Endothelial cell of umbilical vein (primary cell): ENCODE results near the gene NRXN3. TPM values are rescaled to one million over a fixed set of nuclear protein-coding genes. Genes with fewer than 3 reads are reported as not detected.

ENCODE experiments used
- BruUV-seq: library from RNA; stranded (reverse); fragments of 400-500 nt; replicated peaks from 2 replicates; lab custom pipeline; 2021; lab: Mats Ljungman, UMichigan
- CTCF ChIA-PET: fragments of 300-600, 350-600 bp; sonication (Branson Sonifier 250); formaldehyde crosslinking; loops from one replicate; lab custom pipeline; 2021; ENCODE audit warnings: antibody characterized with exemption, inconsistent platforms; lab: Charles Lee
- POLR2A ChIA-PET: fragments of 300-600, 350-600 bp; sonication (Branson Sonifier 250); formaldehyde crosslinking; loops from one replicate; lab custom pipeline; 2021; ENCODE audit warnings: antibody characterized with exemption, inconsistent platforms; lab: Charles Lee
- DNase-seq: peaks from one replicate; pipeline ENCODE4 v3.0.0-alpha.2; 2011; ENCODE audit warnings: low read depth, low spot score
- FAIRE-seq: peaks from 2 replicates; lab custom pipeline; 2011; peaks lifted over from hg19 to GRCh38; lab: Jason Lieb, UNC
- H2AFZ ChIP-seq: 2 replicates; pipeline ENCODE4 v1.6.0; 2012; ENCODE audit warnings: low read depth, low read length, control low read depth, inconsistent platforms
- H3K27ac ChIP-seq: 2 replicates; pipeline ENCODE4 v1.5.1; 2011; ENCODE audit warnings: low read depth, mild to moderate bottlenecking, control low read depth, low read length, moderate library complexity; ENCODE audit not compliant: insufficient read depth
- H3K27me3 ChIP-seq, 2 experiments: 2 replicates each; pipeline versions ENCODE4 v1.6.0 to v1.6.1; 2011; ENCODE audit warnings: low read length in 2 of 2, mixed read lengths in 1 of 2; ENCODE audit not compliant: control insufficient read depth in 2 of 2, insufficient read depth in 2 of 2
- H3K36me3 ChIP-seq, 2 experiments: 2 replicates in 1 of 2; 3 replicates in 1 of 2; pipeline ENCODE4 v1.5.1; 2011; ENCODE audit warnings: low read length in 2 of 2, mild to moderate bottlenecking in 1 of 2, moderate library complexity in 1 of 2; ENCODE audit not compliant: control insufficient read depth in 2 of 2, insufficient read depth in 2 of 2; ENCODE audit errors: extremely low read depth in 1 of 2
- H3K4me1 ChIP-seq: 3 replicates; pipeline ENCODE4 v1.5.1; 2011; ENCODE audit warnings: mild to moderate bottlenecking, low read length; ENCODE audit not compliant: control insufficient read depth, insufficient read depth; ENCODE audit errors: extremely low read depth
- H3K4me2 ChIP-seq: 2 replicates; pipeline ENCODE4 v1.6.1; 2011; ENCODE audit warnings: low read length, control low read depth, mixed read lengths; ENCODE audit not compliant: insufficient read depth
- H3K4me3 ChIP-seq, 3 experiments: fragments of 200-600 bp in 1 of 3; sonication (generic), shearing (Covaris generic) in 1 of 3; replicated peaks in 1 of 3; 2 replicates each; pipeline ENCODE4 v1.5.1; 2011 to 2016; ENCODE audit warnings: control low read depth in 3 of 3, low read length in 3 of 3, mild to moderate bottlenecking in 2 of 3, inconsistent platforms in 1 of 3, low read depth in 1 of 3, moderate library complexity in 1 of 3; ENCODE audit not compliant: insufficient read depth in 1 of 3
- H3K79me2 ChIP-seq: 2 replicates; pipeline ENCODE4 v1.6.0; 2012; ENCODE audit warnings: low read length, inconsistent platforms; ENCODE audit not compliant: control insufficient read depth, insufficient read depth
- H3K9ac ChIP-seq: replicated peaks from 2 replicates; pipeline ENCODE3; 2011; ENCODE audit warnings: low read length, control low read depth; ENCODE audit not compliant: insufficient read depth; ENCODE audit errors: extremely low read depth
- H3K9me1 ChIP-seq: replicated peaks from 3 replicates; pipeline ENCODE4 v1.6.0; 2011; ENCODE audit warnings: mild to moderate bottlenecking, low read length; ENCODE audit not compliant: control insufficient read depth, insufficient read depth; ENCODE audit errors: extremely low read depth
- H3K9me3 ChIP-seq: replicated peaks from 2 replicates; pipeline ENCODE4 v1.5.1; 2012; ENCODE audit warnings: low read length, inconsistent platforms; ENCODE audit not compliant: control insufficient read depth, insufficient read depth
- H4K20me1 ChIP-seq: replicated peaks from 2 replicates; pipeline ENCODE3; 2011; ENCODE audit warnings: mild to moderate bottlenecking, low read length; ENCODE audit not compliant: control insufficient read depth, insufficient read depth; ENCODE audit errors: extremely low read depth
- CTCF ChIP-seq, 2 donors: IDR thresholded peaks; 1 replicate in 1 of 2; 2 replicates in 1 of 2; pipeline ENCODE4 v1.5.1; 2011; ENCODE audit warnings: low read length in 2 of 2, mild to moderate bottlenecking in 2 of 2, moderate library complexity in 2 of 2, control low read depth in 1 of 2, inconsistent platforms in 1 of 2, low read depth in 1 of 2; ENCODE audit not compliant: insufficient read depth in 1 of 2; ENCODE audit errors: extremely low read depth in 1 of 2
- EZH2 ChIP-seq: IDR thresholded peaks from 2 replicates; pipeline ENCODE4 v1.6.1; 2012; ENCODE audit warnings: borderline replicate concordance, low read depth, mild to moderate bottlenecking, moderate library complexity, low read length, inconsistent platforms; ENCODE audit not compliant: severe bottlenecking
- FOS ChIP-seq: IDR thresholded peaks from 2 replicates; pipeline ENCODE4 v1.6.1; 2011; ENCODE audit warnings: mild to moderate bottlenecking, low read length, moderate library complexity, borderline replicate concordance; ENCODE audit not compliant: insufficient read depth
- GATA2 ChIP-seq: IDR thresholded peaks from 2 replicates; pipeline ENCODE4 v1.7.0; 2011; ENCODE audit warnings: low read depth, mild to moderate bottlenecking, moderate library complexity, mixed read lengths, low read length; ENCODE audit not compliant: insufficient read length, insufficient read depth
- JUN ChIP-seq: IDR thresholded peaks from 2 replicates; pipeline ENCODE4 v1.6.1; 2011; ENCODE audit warnings: borderline replicate concordance, low read depth; ENCODE audit not compliant: insufficient read length, insufficient read depth
- MAX ChIP-seq: IDR thresholded peaks from 2 replicates; pipeline ENCODE4 v1.6.1; 2011; ENCODE audit not compliant: insufficient read depth, insufficient read length
- MYC ChIP-seq: IDR thresholded peaks from one replicate; pipeline ENCODE4 v1.6.1; 2011; ENCODE audit warnings: mild to moderate bottlenecking, low read depth, low read length
- POLR2A ChIP-seq: IDR thresholded peaks from 2 replicates; pipeline ENCODE4 v1.6.1; 2012; ENCODE audit warnings: low read depth, mild to moderate bottlenecking, control low read depth, low read length
- POLR2AphosphoS5 ChIP-seq: IDR thresholded peaks from 2 replicates; pipeline ENCODE4 v1.6.1; 2012; ENCODE audit warnings: low read depth, mild to moderate bottlenecking, control low read depth, low read length, moderate library complexity; ENCODE audit not compliant: insufficient read depth
- dilution Hi-C: fragments of 300-500 bp; cut with MboI; formaldehyde crosslinking; loops from one replicate; pipeline ENCODE4 v1.15.0; 2019; ENCODE audit warnings: low sequenced_read_pairs; ENCODE audit not compliant: extremely low pct_ligation_motif_present
- intact Hi-C: fragments of 100-400 bp; cut with micrococcal nuclease; formaldehyde crosslinking; loops from one replicate; pipeline ENCODE4 v1.10.0; 2022
- polyA plus RNA-seq, 4 experiments: library from polyadenylated mRNA; depleted of rRNA in 3 of 4; stranded (reverse) in 3 of 4; unstranded in 1 of 4; fragments of >200 nt; gene quantifications; 2 replicates each; pipeline versions ENCODE4 v1.2.1 to v1.2.3, GENCODE V29; 2011 to 2012; ENCODE audit warnings: missing spikeins in 1 of 4
- total RNA-seq: library from RNA; stranded (reverse); gene quantifications from 2 replicates; pipeline ENCODE4 v1.2.3, GENCODE V29; 2021

The NRXN3 gene
- total and polyA plus RNA-seq, 2 donors (not counting 3 experiments of a cell fraction or from before 2014, with no cell fraction given), result 0.72 to 4.2 TPM

- TF ChIP-seq POLR2AphosphoS5 (no peak), MAX (no peak), POLR2A (no peak), FOS (no peak), GATA2 (no peak), MYC (no peak), JUN (no peak), CTCF (IDR thresholded peaks at IDR 0.05; ENCODE audit: extremely low read depth in 1 of 2, insufficient read depth in 1 of 2, low read depth in 1 of 2, low read length in 2 of 2) (no peak), EZH2 (no peak)
- CTCF ChIA-PET, result no interaction called here
- H3K9me3 ChIP-seq, result no peaks in the 10 kb centered on the region
- H3K4me3 ChIP-seq, result no peak overlapping the region
- H3K4me1 ChIP-seq, result no peaks in the 10 kb centered on the region
- dilution Hi-C loops, result no loop called here
- H2AFZ ChIP-seq, result no peak overlapping the region
- FAIRE-seq, result no peak
- intact Hi-C loops, result no loop called here
- H3K79me2 ChIP-seq, result no peaks in the 10 kb centered on the region
- no peaks in the 10 kb centered on the region for H3K36me3 ChIP-seq
- no peaks in the 10 kb centered on the region for H3K27me3 ChIP-seq
- no TSS peak for BruUV-seq
- no peaks in the 10 kb centered on the region for H3K9me1 ChIP-seq
- POLR2A ChIA-PET, result no interaction called here
- no peaks in the 10 kb centered on the region for H4K20me1 ChIP-seq
- no peak for DNase-seq
- H3K9ac ChIP-seq, result no peak overlapping the region
- no peak overlapping the region for H3K27ac ChIP-seq
- H3K4me2 ChIP-seq, result no peak overlapping the region
Observed at GRCh38 chr14:78154827-78155226, 15.3 kb upstream of the NRXN3 start.
